Neural cell (in vitro differentiated cells): ENCODE results near the gene TENM3. TPM values are rescaled to one million over a fixed set of nuclear protein-coding genes. Genes with fewer than 3 reads are reported as not detected.

Source experiments
- H2AFZ ChIP-seq: fragments of 200-600, 300-800 bp; sonication (generic), shearing (Covaris generic); 2 replicates; pipeline ENCODE4 v1.6.0; 2014; ENCODE audit warnings: low read depth, mild to moderate bottlenecking, antibody characterized with exemption, low read length, moderate library complexity
- H3F3A ChIP-seq: fragments of 200-600 bp; shearing (Covaris generic); 2 replicates; pipeline ENCODE4 v1.6.1; 2016; ENCODE audit warnings: mild to moderate bottlenecking, moderate library complexity, mixed read lengths, antibody characterized with exemption, low read length; ENCODE audit not compliant: insufficient read depth, poor library complexity, severe bottlenecking
- H3K27ac ChIP-seq: fragments of 200-600, 300-800 bp; sonication (generic), shearing (Covaris generic); 2 replicates; pipeline ENCODE4 v1.5.1; 2014; ENCODE audit warnings: mild to moderate bottlenecking, low read length, moderate library complexity
- H3K27me3 ChIP-seq: fragments of 300-800, 200-600 bp; sonication (generic), shearing (Covaris generic); 2 replicates; pipeline ENCODE4 v1.6.0; 2014; ENCODE audit warnings: mild to moderate bottlenecking, low read depth, low read length, moderate library complexity; ENCODE audit not compliant: insufficient read depth
- H3K36me3 ChIP-seq: fragments of 300-800, 200-600 bp; sonication (generic), shearing (Covaris generic); 2 replicates; pipeline ENCODE4 v1.5.1; 2014; ENCODE audit warnings: mild to moderate bottlenecking, antibody characterized with exemption, low read length, moderate library complexity; ENCODE audit not compliant: insufficient read depth
- H3K4me2 ChIP-seq: fragments of 300-800, 200-600 bp; sonication (generic), shearing (Covaris generic); 2 replicates; pipeline ENCODE4 v1.6.0; 2014; ENCODE audit warnings: mild to moderate bottlenecking, low read length
- H3K4me3 ChIP-seq: fragments of 300-800, 200-600 bp; sonication (generic), shearing (Covaris generic); 2 replicates; pipeline ENCODE4 v1.5.1; 2014; ENCODE audit warnings: mild to moderate bottlenecking, low read length, moderate library complexity
- H3K79me2 ChIP-seq: fragments of 200-600 bp; shearing (Covaris generic); replicated peaks from 2 replicates; pipeline ENCODE4 v1.6.0; 2014; ENCODE audit warnings: mild to moderate bottlenecking, low read length, moderate library complexity; ENCODE audit not compliant: insufficient read depth
- H3K9ac ChIP-seq: fragments of 300-800, 200-600 bp; sonication (generic), shearing (Covaris generic); 2 replicates; pipeline ENCODE4 v1.6.1; 2016; ENCODE audit warnings: mild to moderate bottlenecking, low read length, mixed read lengths
- H3K9me2 ChIP-seq: fragments of 200-600 bp; shearing (Covaris generic); 2 replicates; pipeline ENCODE4 v1.6.1; 2016; ENCODE audit warnings: mild to moderate bottlenecking, low read length, mixed read lengths; ENCODE audit not compliant: insufficient read depth
- H3K9me3 ChIP-seq: fragments of 200-600, 300-800 bp; sonication (generic), shearing (Covaris generic); 2 replicates; pipeline ENCODE4 v1.6.1; 2016; ENCODE audit warnings: mild to moderate bottlenecking, mixed run types, low read length, moderate library complexity, mixed read lengths
- H4K20me1 ChIP-seq: fragments of 200-600 bp; shearing (Covaris generic); 2 replicates; pipeline ENCODE4 v1.6.1; 2016; ENCODE audit warnings: mild to moderate bottlenecking, mixed run types; ENCODE audit not compliant: insufficient read depth
- CTCF ChIP-seq: fragments of 450-650 bp; IDR thresholded peaks from 2 replicates; pipeline ENCODE4 v1.5.1; 2014; ENCODE audit warnings: antibody characterized with exemption, mild to moderate bottlenecking, moderate library complexity; ENCODE audit not compliant: poor library complexity, severe bottlenecking
- EP300 ChIP-seq: fragments of 450-650 bp; conservative IDR thresholded peaks from 2 replicates; pipeline ENCODE4 v1.6.1; 2014; ENCODE audit warnings: antibody characterized with exemption, mild to moderate bottlenecking, moderate library complexity; ENCODE audit not compliant: poor library complexity, severe bottlenecking
- EZH2 ChIP-seq: fragments of 200-600, 300-800 bp; shearing (Covaris generic), sonication (generic); IDR thresholded peaks from 2 replicates; pipeline ENCODE4 v1.6.1; 2014; ENCODE audit warnings: antibody characterized with exemption, low read length, borderline replicate concordance, mild to moderate bottlenecking; ENCODE audit not compliant: insufficient read depth, poor library complexity, severe bottlenecking
- MXI1 ChIP-seq: fragments of 450-650 bp; conservative IDR thresholded peaks from 2 replicates; pipeline ENCODE4 v1.6.1; 2014; ENCODE audit warnings: antibody characterized with exemption, mild to moderate bottlenecking; ENCODE audit not compliant: poor library complexity, severe bottlenecking
- POLR2AphosphoS5 ChIP-seq: IDR thresholded peaks from 2 replicates; pipeline ENCODE4 v1.6.1; 2012
- RAD21 ChIP-seq: fragments of 450-650 bp; conservative IDR thresholded peaks from 2 replicates; pipeline ENCODE4 v1.6.1; 2014; ENCODE audit warnings: antibody characterized with exemption, mild to moderate bottlenecking, moderate library complexity
- REST ChIP-seq: IDR thresholded peaks from 2 replicates; pipeline ENCODE4 v1.6.1; 2012; ENCODE audit warnings: borderline replicate concordance
- SMC3 ChIP-seq: fragments of 450-650 bp; conservative IDR thresholded peaks from 2 replicates; pipeline ENCODE4 v1.6.1; 2014; ENCODE audit warnings: antibody characterized with exemption, mild to moderate bottlenecking, moderate library complexity; ENCODE audit not compliant: poor library complexity
- TAF1 ChIP-seq: IDR thresholded peaks from 2 replicates; pipeline ENCODE4 v1.6.1; 2012; ENCODE audit warnings: low read depth
- polyA plus RNA-seq: library from polyadenylated mRNA; depleted of rRNA; stranded (reverse); fragments of >200 nt; gene quantifications from 2 replicates; pipeline ENCODE4 v1.2.3, GENCODE V29; 2014

The TENM3 gene
- polyA plus RNA-seq, 1 donor from 2014 or later: 7.3 TPM

- Histone ChIP-seq H2AFZ (no peak overlapping the region), H3F3A (no peaks in the 10 kb centered on the region), H3K4me2 (no peak overlapping the region), H3K9ac (no peak overlapping the region), H3K36me3 (no peaks in the 10 kb centered on the region), H3K9me3 (no peaks in the 10 kb centered on the region), H3K9me2 (no peaks in the 10 kb centered on the region), H3K27me3 (no peaks in the 10 kb centered on the region), H3K27ac (no peak overlapping the region), H3K4me3 (no peak overlapping the region), H4K20me1 (no peaks in the 10 kb centered on the region), H3K79me2 (no peaks in the 10 kb centered on the region)
- no peak for TF ChIP-seq SMC3
- no peak for TF ChIP-seq CTCF
- no peak for TF ChIP-seq RAD21
- TF ChIP-seq REST: no peak
- no peak for TF ChIP-seq POLR2AphosphoS5
- TF ChIP-seq MXI1: no peak
- no peak for TF ChIP-seq EP300
- TF ChIP-seq EZH2: no peak
- TF ChIP-seq TAF1: no peak
These were observed 48.0 kb downstream of the TENM3 start for GRCh38 chr4:182291175-182291574.

DNA sequence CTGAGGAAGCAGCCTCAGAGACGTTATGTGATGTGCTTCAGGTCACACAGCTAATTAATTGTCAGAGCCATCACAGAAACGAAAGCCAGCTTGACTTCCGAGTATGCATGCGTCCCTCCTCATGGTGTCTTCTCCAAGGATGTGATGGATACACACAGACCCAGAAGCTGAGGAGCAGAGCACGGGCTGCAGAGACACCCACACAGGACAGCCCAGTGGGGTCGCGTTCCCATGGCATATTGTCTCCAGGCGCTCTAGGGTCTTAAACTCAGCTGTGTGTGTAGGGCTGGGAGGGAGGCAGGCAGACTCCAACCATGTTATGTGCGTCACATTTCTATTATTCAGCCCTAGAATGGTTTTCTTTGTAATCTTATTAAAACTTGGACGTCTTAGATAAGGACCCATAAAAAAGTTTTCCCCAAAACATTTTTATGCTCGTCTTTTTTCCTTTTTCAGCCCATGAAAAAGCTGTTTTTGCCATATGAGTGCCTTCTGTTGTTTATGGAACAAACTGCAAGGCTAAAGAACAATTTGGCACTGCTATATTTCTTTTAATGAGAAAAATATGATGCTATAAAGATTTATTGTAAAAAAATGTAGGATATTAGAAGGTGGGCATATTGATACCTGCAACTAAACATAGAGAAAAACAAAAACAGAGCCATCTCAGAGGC, 48.5 kb downstream of the TENM3 start:
- H3K9ac ChIP-seq: no peak overlapping the region
- no peaks in the 10 kb centered on the region for H3F3A ChIP-seq
- TF ChIP-seq POLR2AphosphoS5: no peak
- no peak for TF ChIP-seq EZH2
- TF ChIP-seq MXI1: no peak
- no peak for TF ChIP-seq SMC3
- no peak for TF ChIP-seq TAF1
- no peak for TF ChIP-seq CTCF
- TF ChIP-seq REST: no peak
- TF ChIP-seq RAD21: no peak
- TF ChIP-seq EP300: no peak

More for the DNA sequence above, 48.5 kb downstream of the TENM3 start:
- Histone ChIP-seq H3K27me3 (no peaks in the 10 kb centered on the region), H3K4me2 (no peak overlapping the region), H3K79me2 (no peaks in the 10 kb centered on the region), H3K4me3 (no peak overlapping the region), H3K9me3 (no peaks in the 10 kb centered on the region), H3K36me3 (no peaks in the 10 kb centered on the region), H3K9me2 (no peaks in the 10 kb centered on the region), H2AFZ (no peak overlapping the region), H3K27ac (no peak overlapping the region), H4K20me1 (no peaks in the 10 kb centered on the region)
